ENCODE results near the gene TCF21. TPM values are rescaled to one million over a fixed set of nuclear protein-coding genes. Genes with fewer than 3 reads are reported as not detected.
A peak's percentile ranks its signal among the peaks of the same experiment; 100 is the strongest.
"Not testable (repeated sequence)": the region's sequence is repeated elsewhere in the genome, so short reads cannot be mapped to it uniquely, and the experiment has no call there.

Gene TCF21
- total RNA-seq, 1 donor from 2014 or later = 0.52 TPM

DNA sequence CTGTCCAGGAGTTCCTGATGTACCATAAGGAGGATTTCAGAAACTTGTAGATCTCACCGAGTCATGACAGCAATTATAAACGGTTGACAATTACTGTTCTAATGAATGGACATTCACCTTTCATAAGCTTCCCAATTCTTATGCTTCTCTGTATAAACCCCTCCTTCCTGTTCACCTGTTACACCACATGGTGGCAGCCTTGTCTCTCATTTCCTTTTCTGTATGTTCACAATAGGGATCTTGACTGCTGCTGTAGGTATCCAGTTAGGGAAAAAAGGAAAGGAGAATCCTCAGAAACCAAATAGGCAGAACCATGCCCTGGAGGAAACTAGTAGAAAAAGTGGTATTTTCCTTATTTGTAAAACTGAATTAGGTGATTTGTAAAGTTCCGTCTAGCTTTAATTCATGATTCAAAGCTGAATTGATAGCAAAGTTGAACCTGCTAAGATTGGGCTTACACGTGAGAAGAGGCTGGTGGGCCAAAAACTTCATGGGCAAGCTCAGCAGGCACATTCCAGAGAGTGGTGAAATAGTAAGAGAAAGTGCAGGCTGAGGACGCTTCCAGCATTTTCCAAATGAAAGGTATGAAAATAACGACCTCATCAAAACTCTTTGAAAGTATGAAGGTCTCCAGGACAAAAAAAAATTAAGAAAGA lies 35.2 kb downstream of the TCF21 start:
- Histone ChIP-seq H3K79me2 (ENCODE audit: insufficient read depth, low read length) (no peaks in the 10 kb centered on the region), H3K27ac (ENCODE audit: low read depth, low read length) (no peak overlapping the region), H3K4me3 (ENCODE audit: insufficient read depth, low read depth, low read length) (no peak overlapping the region), H2AFZ (ENCODE audit: low read depth, low read length) (no peak overlapping the region), H3K9me3 (ENCODE audit: insufficient read depth, low read depth, low read length) (no peaks in the 10 kb centered on the region), H3K4me2 (ENCODE audit: low read length) (no peak overlapping the region), H3K4me1 (ENCODE audit: insufficient read depth, low read length) (no peaks in the 10 kb centered on the region), H4K20me1 (ENCODE audit: insufficient read depth, low read length) (no peaks in the 10 kb centered on the region), H3K36me3 (ENCODE audit: insufficient read depth, low read length) (no peaks in the 10 kb centered on the region), H3K27me3 (ENCODE audit: insufficient read depth, low read length) (no peaks in the 10 kb centered on the region), H3K9ac (ENCODE audit: low read length) (no peak overlapping the region)
- H3K4me3 Mint-ChIP-seq (ENCODE audit: unreplicated experiment) = no peak overlapping the region
- no peak for TF ChIP-seq EZH2 (IDR thresholded peaks at IDR 0.05; ENCODE audit: insufficient read depth, low read length)
- TF ChIP-seq, protein P1, sequence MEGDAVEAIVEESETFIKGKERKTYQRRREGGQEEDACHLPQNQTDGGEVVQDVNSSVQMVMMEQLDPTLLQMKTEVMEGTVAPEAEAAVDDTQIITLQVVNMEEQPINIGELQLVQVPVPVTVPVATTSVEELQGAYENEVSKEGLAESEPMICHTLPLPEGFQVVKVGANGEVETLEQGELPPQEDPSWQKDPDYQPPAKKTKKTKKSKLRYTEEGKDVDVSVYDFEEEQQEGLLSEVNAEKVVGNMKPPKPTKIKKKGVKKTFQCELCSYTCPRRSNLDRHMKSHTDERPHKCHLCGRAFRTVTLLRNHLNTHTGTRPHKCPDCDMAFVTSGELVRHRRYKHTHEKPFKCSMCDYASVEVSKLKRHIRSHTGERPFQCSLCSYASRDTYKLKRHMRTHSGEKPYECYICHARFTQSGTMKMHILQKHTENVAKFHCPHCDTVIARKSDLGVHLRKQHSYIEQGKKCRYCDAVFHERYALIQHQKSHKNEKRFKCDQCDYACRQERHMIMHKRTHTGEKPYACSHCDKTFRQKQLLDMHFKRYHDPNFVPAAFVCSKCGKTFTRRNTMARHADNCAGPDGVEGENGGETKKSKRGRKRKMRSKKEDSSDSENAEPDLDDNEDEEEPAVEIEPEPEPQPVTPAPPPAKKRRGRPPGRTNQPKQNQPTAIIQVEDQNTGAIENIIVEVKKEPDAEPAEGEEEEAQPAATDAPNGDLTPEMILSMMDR (IDR thresholded peaks at IDR 0.05; ENCODE audit: insufficient read depth, low read depth, low read length) = peak; percentile 88
- peaks cover 3% of the 10 kb centered on the region for H3K27me3 Mint-ChIP-seq (ENCODE audit: low read depth, unreplicated experiment)
- DNase-seq (ENCODE audit: low read depth) = peak; percentile 47
- H3K36me3 Mint-ChIP-seq (ENCODE audit: low read depth, unreplicated experiment) = no peaks in the 10 kb centered on the region
- no peaks in the 10 kb centered on the region for H3K9me3 Mint-ChIP-seq (ENCODE audit: unreplicated experiment)
- no peak overlapping the region for H3K27ac Mint-ChIP-seq (ENCODE audit: unreplicated experiment)
- H3K4me1 Mint-ChIP-seq (ENCODE audit: low read depth, unreplicated experiment) = no peaks in the 10 kb centered on the region
- FAIRE-seq = peak; percentile 95

DNA sequence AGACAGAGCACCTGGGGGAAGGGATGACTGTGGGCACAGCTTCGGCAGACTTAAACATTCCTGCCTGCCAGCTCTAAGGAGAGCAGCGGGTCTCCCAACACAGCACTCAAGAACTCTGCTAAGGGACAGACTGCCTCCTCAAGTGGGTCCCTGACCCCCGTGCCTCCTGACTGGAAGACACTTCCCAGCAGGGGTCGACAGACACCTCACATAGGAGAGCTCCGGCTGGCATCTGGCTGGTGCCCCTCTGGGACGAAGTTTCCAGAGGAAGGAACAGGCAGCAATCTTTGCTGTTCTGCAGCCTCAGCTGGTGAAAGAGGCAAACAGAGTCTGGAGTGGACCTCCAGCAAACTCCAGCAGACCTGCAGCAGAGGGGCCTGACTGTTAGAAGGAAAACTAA lies 42.3 kb downstream of the TCF21 start:
- H3K9ac ChIP-seq (ENCODE audit: low read length); H3K27ac Mint-ChIP-seq (ENCODE audit: unreplicated experiment); DNase-seq (ENCODE audit: low read depth); H3K4me1 ChIP-seq (ENCODE audit: insufficient read depth, low read length); H3K79me2 ChIP-seq (ENCODE audit: insufficient read depth, low read length); FAIRE-seq; H3K27me3 ChIP-seq (ENCODE audit: insufficient read depth, low read length); H3K36me3 ChIP-seq (ENCODE audit: insufficient read depth, low read length); H3K4me1 Mint-ChIP-seq (ENCODE audit: low read depth, unreplicated experiment); H4K20me1 ChIP-seq (ENCODE audit: insufficient read depth, low read length); H3K4me3 Mint-ChIP-seq (ENCODE audit: unreplicated experiment); H3K27ac ChIP-seq (ENCODE audit: low read depth, low read length); H3K4me3 ChIP-seq (ENCODE audit: insufficient read depth, low read depth, low read length); H3K36me3 Mint-ChIP-seq (ENCODE audit: low read depth, unreplicated experiment); H3K9me3 ChIP-seq (ENCODE audit: insufficient read depth, low read depth, low read length); H3K27me3 Mint-ChIP-seq (ENCODE audit: low read depth, unreplicated experiment); H2AFZ ChIP-seq (ENCODE audit: low read depth, low read length); H3K4me2 ChIP-seq (ENCODE audit: low read length): not testable (repeated sequence)
- H3K9me3 Mint-ChIP-seq (ENCODE audit: unreplicated experiment) = peaks cover 11% of the 10 kb centered on the region

DNA sequence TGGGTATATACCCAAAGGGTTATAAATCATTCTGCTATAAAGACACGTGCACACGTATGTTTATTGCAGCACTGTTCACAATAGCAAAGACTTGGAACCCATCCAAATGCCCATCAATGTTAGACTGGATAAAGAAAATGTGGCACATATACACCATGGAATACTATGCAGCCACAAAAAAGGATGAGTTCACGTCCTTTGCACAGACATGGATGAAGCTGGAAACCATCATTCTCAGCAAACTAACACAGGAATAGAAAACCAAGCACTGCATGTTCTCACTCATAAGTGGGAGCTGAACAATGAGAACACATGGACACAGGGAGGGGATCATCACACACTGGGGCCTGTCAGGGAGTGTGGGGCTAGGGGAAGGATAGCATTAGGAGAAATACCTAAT lies 47.4 kb downstream of the TCF21 start:
- H3K9me3 Mint-ChIP-seq (ENCODE audit: unreplicated experiment) = peaks cover 11% of the 10 kb centered on the region
- not testable (repeated sequence) for H3K4me1 ChIP-seq (ENCODE audit: insufficient read depth, low read length); H3K4me1 Mint-ChIP-seq (ENCODE audit: low read depth, unreplicated experiment); H3K36me3 ChIP-seq (ENCODE audit: insufficient read depth, low read length); H2AFZ ChIP-seq (ENCODE audit: low read depth, low read length); H3K4me3 ChIP-seq (ENCODE audit: insufficient read depth, low read depth, low read length); H3K9ac ChIP-seq (ENCODE audit: low read length); H3K9me3 ChIP-seq (ENCODE audit: insufficient read depth, low read depth, low read length); H3K4me2 ChIP-seq (ENCODE audit: low read length); H3K27me3 Mint-ChIP-seq (ENCODE audit: low read depth, unreplicated experiment); FAIRE-seq; H4K20me1 ChIP-seq (ENCODE audit: insufficient read depth, low read length); H3K4me3 Mint-ChIP-seq (ENCODE audit: unreplicated experiment); DNase-seq (ENCODE audit: low read depth); H3K27ac ChIP-seq (ENCODE audit: low read depth, low read length); H3K36me3 Mint-ChIP-seq (ENCODE audit: low read depth, unreplicated experiment); H3K79me2 ChIP-seq (ENCODE audit: insufficient read depth, low read length); H3K27ac Mint-ChIP-seq (ENCODE audit: unreplicated experiment); H3K27me3 ChIP-seq (ENCODE audit: insufficient read depth, low read length)
